ENCODE results near the gene NTPCR. TPM values are rescaled to one million over a fixed set of nuclear protein-coding genes. Genes with fewer than 3 reads are reported as not detected.

The NTPCR gene
- total and polyA plus RNA-seq, 2 donors (not counting 3 experiments of a cell fraction or from before 2014, with no cell fraction given) = 13.2 to 35.3 TPM

DNA sequence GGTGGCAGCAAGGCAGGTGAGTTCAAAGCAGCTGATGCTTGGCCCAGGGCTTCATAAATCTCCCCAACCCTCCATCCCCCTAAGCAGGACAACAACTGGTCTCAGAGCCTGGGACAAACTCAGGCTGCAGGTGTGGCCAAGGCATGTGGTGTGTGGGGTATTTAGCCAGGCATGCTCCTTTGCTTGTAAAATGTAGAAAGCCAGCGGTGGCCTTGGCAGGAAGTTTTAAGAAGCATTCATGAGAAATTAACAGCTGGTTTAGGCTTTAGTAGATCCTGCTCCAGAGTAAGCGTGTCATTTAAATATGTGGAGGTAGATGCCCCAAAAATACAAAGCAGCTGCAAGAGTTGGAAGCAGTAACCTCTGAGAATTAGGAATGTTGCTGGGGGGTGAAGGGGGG, 44.8 kb downstream of the NTPCR start:
- H3K4me2 ChIP-seq (ENCODE audit: insufficient read depth, low read length) = no peak overlapping the region
- H3K4me1 ChIP-seq (ENCODE audit: control insufficient read depth, extremely low read depth, insufficient read depth, low read length) = no peaks in the 10 kb centered on the region
- no peak overlapping the region for H3K9ac ChIP-seq (replicated peaks; ENCODE audit: extremely low read depth, insufficient read depth, low read length)
- TF ChIP-seq MYC (IDR thresholded peaks at IDR 0.05; ENCODE audit: low read depth, low read length) = no peak
- no TSS peak for BruUV-seq (replicated peaks)
- FAIRE-seq = no peak
- H3K27ac ChIP-seq (ENCODE audit: insufficient read depth, low read depth, low read length) = no peak overlapping the region
- intact Hi-C loops (cut with micrococcal nuclease) (no loop called here), dilution Hi-C loops (cut with MboI; ENCODE audit: extremely low pct_ligation_motif_present, low sequenced_read_pairs) (no loop called here)
- POLR2A ChIA-PET = no interaction called here
- no peaks in the 10 kb centered on the region for H4K20me1 ChIP-seq (replicated peaks; ENCODE audit: control insufficient read depth, extremely low read depth, insufficient read depth, low read length)
- H3K4me3 ChIP-seq (replicated peaks in 1 of 3; ENCODE audit: insufficient read depth in 1 of 3, low read depth in 1 of 3, low read length in 3 of 3) = no peak overlapping the region
- DNase-seq (ENCODE audit: low read depth, low spot score) = no peak
- no peaks in the 10 kb centered on the region for H3K9me3 ChIP-seq (replicated peaks; ENCODE audit: control insufficient read depth, insufficient read depth, low read length)
- no peaks in the 10 kb centered on the region for H3K27me3 ChIP-seq (ENCODE audit: control insufficient read depth in 2 of 2, insufficient read depth in 2 of 2, low read length in 2 of 2)
- H3K79me2 ChIP-seq (ENCODE audit: control insufficient read depth, insufficient read depth, low read length) = no peaks in the 10 kb centered on the region
- no peaks in the 10 kb centered on the region for H3K36me3 ChIP-seq (ENCODE audit: control insufficient read depth in 2 of 2, extremely low read depth in 1 of 2, insufficient read depth in 2 of 2, low read length in 2 of 2)
- no peaks in the 10 kb centered on the region for H3K9me1 ChIP-seq (replicated peaks; ENCODE audit: control insufficient read depth, extremely low read depth, insufficient read depth, low read length)
- no peak overlapping the region for H2AFZ ChIP-seq (ENCODE audit: low read depth, low read length)
- CTCF ChIA-PET = interaction anchor here (0.9 kb wide), 1 partner anchor 10 kb away, joined by 3 read pairs; no protein-coding TSS in a partner anchor

DNA sequence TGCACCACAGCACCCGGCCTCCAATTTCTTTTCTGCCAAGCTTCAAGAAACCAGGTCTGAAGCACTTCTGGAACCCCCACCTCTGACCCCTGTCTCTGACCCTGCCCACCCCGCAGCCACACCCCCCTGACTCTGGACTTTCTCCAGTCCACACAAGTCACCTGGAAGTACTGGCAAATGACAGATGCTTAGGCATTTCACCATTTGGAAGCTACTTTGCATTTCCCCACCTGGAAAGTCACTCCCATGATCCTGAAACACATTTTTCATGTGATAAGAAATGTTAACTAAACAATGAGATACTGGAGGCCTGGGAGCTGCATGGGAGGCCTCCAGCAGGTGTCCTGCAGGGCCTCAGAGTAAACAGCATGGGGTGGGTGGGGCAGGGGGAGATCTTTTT, 45.7 kb downstream of the NTPCR start:
- CTCF ChIA-PET = interaction anchor here (0.9 kb wide), 1 partner anchor 9 kb away, joined by 3 read pairs; no protein-coding TSS in a partner anchor

More for the DNA sequence above, 45.7 kb downstream of the NTPCR start:
- Histone ChIP-seq H2AFZ (ENCODE audit: low read depth, low read length) (no peak overlapping the region), H3K27ac (ENCODE audit: insufficient read depth, low read depth, low read length) (no peak overlapping the region), H3K9ac (replicated peaks; ENCODE audit: extremely low read depth, insufficient read depth, low read length) (no peak overlapping the region), H3K79me2 (ENCODE audit: control insufficient read depth, insufficient read depth, low read length) (no peaks in the 10 kb centered on the region), H3K27me3 (ENCODE audit: control insufficient read depth in 2 of 2, insufficient read depth in 2 of 2, low read length in 2 of 2) (no peaks in the 10 kb centered on the region), H3K9me1 (replicated peaks; ENCODE audit: control insufficient read depth, extremely low read depth, insufficient read depth, low read length) (no peaks in the 10 kb centered on the region), H3K36me3 (ENCODE audit: control insufficient read depth in 2 of 2, extremely low read depth in 1 of 2, insufficient read depth in 2 of 2, low read length in 2 of 2) (no peaks in the 10 kb centered on the region), H3K4me3 (replicated peaks in 1 of 3; ENCODE audit: insufficient read depth in 1 of 3, low read depth in 1 of 3, low read length in 3 of 3) (no peak overlapping the region), H3K4me1 (ENCODE audit: control insufficient read depth, extremely low read depth, insufficient read depth, low read length) (no peaks in the 10 kb centered on the region), H4K20me1 (replicated peaks; ENCODE audit: control insufficient read depth, extremely low read depth, insufficient read depth, low read length) (no peaks in the 10 kb centered on the region), H3K4me2 (ENCODE audit: insufficient read depth, low read length) (no peak overlapping the region), H3K9me3 (replicated peaks; ENCODE audit: control insufficient read depth, insufficient read depth, low read length) (no peaks in the 10 kb centered on the region)
- no peak for DNase-seq (ENCODE audit: low read depth, low spot score)
- no peak for TF ChIP-seq FOS (IDR thresholded peaks at IDR 0.05; ENCODE audit: borderline replicate concordance, insufficient read depth, low read length)
- TF ChIP-seq, protein P1, sequence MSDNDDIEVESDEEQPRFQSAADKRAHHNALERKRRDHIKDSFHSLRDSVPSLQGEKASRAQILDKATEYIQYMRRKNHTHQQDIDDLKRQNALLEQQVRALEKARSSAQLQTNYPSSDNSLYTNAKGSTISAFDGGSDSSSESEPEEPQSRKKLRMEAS (IDR thresholded peaks at IDR 0.05; ENCODE audit: insufficient read depth, insufficient read length) = no peak
- no peak for TF ChIP-seq EZH2 (IDR thresholded peaks at IDR 0.05; ENCODE audit: borderline replicate concordance, low read depth, low read length, severe bottlenecking)
- FAIRE-seq = no peak
- dilution Hi-C loops (cut with MboI; ENCODE audit: extremely low pct_ligation_motif_present, low sequenced_read_pairs) = no loop called here
- POLR2A ChIA-PET = no interaction called here
- intact Hi-C loops (cut with micrococcal nuclease) = no loop called here
- no TSS peak for BruUV-seq (replicated peaks)
